Neutrophil (primary cell): ENCODE data around the gene MMRN1.

Source experiments
- H3K27ac ChIP-seq: fragments of 200-600 bp; sonication (generic); 2 replicates; pipeline ENCODE4 v1.5.1; 2016; ENCODE audit warnings: mild to moderate bottlenecking, moderate library complexity
- H3K27me3 ChIP-seq: fragments of 200-600 bp; sonication (generic); 2 replicates; pipeline ENCODE4 v1.6.0; 2016; ENCODE audit warnings: mild to moderate bottlenecking
- H3K36me3 ChIP-seq: fragments of 200-600 bp; sonication (generic); 2 replicates; pipeline ENCODE4 v1.5.1; 2017
- H3K4me1 ChIP-seq, 2 experiments: fragments of 200-600 bp in 1 of 2; sonication (generic) in 1 of 2; 1 replicate in 1 of 2; 2 replicates in 1 of 2; pipeline versions ENCODE4 v1.5.1 to v1.6.1; 2013 to 2016; ENCODE audit warnings: low read depth in 1 of 2, low read length in 1 of 2, mild to moderate bottlenecking in 1 of 2, moderate library complexity in 1 of 2; ENCODE audit not compliant: control insufficient read depth in 1 of 2, insufficient read depth in 1 of 2
- H3K4me3 ChIP-seq, 2 experiments: fragments of 200-600 bp in 1 of 2; sonication (generic) in 1 of 2; 1 replicate in 1 of 2; 2 replicates in 1 of 2; pipeline ENCODE4 v1.5.1; 2013 to 2016; ENCODE audit warnings: low read depth in 1 of 2, low read length in 1 of 2, mild to moderate bottlenecking in 1 of 2, moderate library complexity in 1 of 2
- H3K9me3 ChIP-seq: fragments of 200-600 bp; sonication (generic); 2 replicates; pipeline ENCODE4 v1.5.1; 2016
- TF ChIP-seq, protein P1 (sequence below): fragments of 200-600 bp; sonication (generic); IDR thresholded peaks from 2 replicates; pipeline ENCODE4 v1.5.1; 2016; ENCODE audit warnings: antibody characterized with exemption

The MMRN1 gene

DNA sequence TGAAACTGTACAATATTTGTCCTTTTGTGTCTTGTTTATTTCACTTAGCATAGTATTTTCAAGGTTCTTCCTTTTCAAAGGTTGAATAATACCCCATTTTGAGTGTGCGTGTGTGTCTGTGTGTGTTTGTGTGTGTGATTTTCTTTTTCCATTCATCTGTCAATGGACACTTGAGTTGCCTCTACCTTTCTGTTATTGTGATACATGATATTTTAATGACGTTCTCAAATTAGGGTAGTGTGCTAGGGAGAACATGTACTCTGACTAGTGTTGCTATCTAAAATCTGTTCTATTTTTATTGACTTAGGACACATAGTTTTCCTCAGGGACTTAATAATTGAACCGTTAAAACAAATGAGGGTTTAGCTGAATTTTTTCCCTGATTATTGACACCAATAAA, 9.9 kb downstream of the MMRN1 start:
- Histone ChIP-seq H3K4me3 (no peak overlapping the region), H3K27me3 (no peaks in the 10 kb centered on the region), H3K27ac (no peak overlapping the region), H3K9me3 (no peaks in the 10 kb centered on the region), H3K36me3 (no peaks in the 10 kb centered on the region), H3K4me1 (no peaks in the 10 kb centered on the region)
- TF ChIP-seq, protein P1, sequence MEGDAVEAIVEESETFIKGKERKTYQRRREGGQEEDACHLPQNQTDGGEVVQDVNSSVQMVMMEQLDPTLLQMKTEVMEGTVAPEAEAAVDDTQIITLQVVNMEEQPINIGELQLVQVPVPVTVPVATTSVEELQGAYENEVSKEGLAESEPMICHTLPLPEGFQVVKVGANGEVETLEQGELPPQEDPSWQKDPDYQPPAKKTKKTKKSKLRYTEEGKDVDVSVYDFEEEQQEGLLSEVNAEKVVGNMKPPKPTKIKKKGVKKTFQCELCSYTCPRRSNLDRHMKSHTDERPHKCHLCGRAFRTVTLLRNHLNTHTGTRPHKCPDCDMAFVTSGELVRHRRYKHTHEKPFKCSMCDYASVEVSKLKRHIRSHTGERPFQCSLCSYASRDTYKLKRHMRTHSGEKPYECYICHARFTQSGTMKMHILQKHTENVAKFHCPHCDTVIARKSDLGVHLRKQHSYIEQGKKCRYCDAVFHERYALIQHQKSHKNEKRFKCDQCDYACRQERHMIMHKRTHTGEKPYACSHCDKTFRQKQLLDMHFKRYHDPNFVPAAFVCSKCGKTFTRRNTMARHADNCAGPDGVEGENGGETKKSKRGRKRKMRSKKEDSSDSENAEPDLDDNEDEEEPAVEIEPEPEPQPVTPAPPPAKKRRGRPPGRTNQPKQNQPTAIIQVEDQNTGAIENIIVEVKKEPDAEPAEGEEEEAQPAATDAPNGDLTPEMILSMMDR = no peak

DNA sequence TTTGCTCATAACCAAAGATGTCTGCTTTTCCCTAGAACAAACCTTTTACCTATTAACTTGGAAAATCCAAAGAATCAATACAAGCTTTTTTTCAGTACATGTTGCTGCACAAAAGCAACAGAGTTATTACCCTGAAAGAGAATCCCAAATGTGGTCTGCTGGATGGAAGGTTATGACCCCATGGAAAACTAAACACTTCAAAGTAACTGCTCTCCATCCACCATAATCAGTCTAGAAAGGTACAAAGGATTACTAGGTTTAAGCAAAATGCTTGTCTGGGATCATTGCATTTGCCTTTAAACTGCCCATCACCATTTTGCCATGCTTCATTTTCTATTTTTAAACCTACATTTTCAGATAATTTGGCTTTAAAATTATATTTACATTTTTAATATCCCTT, 11.7 kb downstream of the MMRN1 start:
- TF ChIP-seq, protein P1 = no peak
- H3K4me3 ChIP-seq = no peak overlapping the region
- no peaks in the 10 kb centered on the region for H3K27me3 ChIP-seq
- H3K36me3 ChIP-seq = no peaks in the 10 kb centered on the region
- H3K4me1 ChIP-seq = no peaks in the 10 kb centered on the region
- no peak overlapping the region for H3K27ac ChIP-seq
- H3K9me3 ChIP-seq = no peaks in the 10 kb centered on the region

DNA sequence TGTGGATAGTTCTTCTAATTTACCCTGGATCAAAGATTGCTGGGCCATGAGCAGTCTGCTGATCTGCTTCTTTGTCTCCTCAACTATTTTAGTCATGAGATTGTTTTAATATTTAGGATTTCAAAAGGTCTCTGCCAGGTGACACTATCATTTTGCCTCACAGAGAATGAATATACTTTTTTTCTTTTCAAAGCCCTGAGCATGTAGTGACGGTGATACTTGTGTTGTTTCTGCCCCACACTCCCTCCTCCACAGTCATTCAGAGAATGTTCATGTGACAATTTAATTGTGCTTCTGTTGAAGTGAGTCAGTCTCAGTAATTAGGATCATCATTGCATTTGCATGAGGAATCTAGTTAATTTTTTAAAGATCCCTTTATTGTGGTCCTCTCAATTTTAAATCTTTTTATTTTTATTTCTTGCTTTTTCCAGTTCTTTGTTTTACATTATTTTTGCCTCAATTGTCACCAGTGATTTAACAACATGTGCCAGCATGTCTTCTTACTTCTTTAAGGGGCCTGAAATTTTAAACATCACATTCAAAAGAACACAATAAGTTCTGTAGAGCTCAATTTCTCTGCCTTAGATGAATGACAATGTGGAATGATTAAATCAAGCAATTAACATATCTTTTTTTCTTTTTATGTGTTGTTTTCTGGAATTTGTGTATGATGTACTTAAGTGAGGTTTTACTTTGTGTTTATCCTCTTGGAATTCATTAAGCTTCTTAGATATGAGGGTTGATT, 12.3 kb downstream of the MMRN1 start:
- no peaks in the 10 kb centered on the region for H3K27me3 ChIP-seq
- H3K4me1 ChIP-seq = no peaks in the 10 kb centered on the region
- no peak overlapping the region for H3K4me3 ChIP-seq
- no peak overlapping the region for H3K27ac ChIP-seq
- TF ChIP-seq, protein P1 = no peak
- H3K9me3 ChIP-seq = no peaks in the 10 kb centered on the region
- H3K36me3 ChIP-seq = no peaks in the 10 kb centered on the region

DNA sequence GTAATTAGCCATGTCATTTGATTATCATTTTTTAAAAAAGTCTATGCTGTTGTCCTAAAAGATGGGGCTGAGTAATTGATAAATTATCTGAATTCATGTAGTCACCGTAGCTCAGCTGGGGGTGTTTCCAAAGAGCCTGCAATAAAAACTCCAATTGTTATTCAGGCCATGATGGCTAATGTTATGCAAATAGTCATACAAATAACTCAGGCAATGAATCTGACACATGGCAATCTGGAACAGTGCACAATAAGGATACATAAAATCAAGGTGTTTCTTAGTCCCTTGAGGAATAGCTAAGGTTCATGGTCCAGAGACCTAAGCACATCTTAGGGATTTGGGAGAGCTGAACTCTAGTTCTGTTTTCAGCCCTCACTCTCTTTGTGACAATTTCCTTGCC, 15.2 kb downstream of the MMRN1 start:
- Histone ChIP-seq H3K27ac (no peak overlapping the region), H3K4me3 (no peak overlapping the region), H3K9me3 (no peaks in the 10 kb centered on the region), H3K27me3 (no peaks in the 10 kb centered on the region), H3K4me1 (no peaks in the 10 kb centered on the region), H3K36me3 (no peaks in the 10 kb centered on the region)
- TF ChIP-seq, protein P1 = no peak

DNA sequence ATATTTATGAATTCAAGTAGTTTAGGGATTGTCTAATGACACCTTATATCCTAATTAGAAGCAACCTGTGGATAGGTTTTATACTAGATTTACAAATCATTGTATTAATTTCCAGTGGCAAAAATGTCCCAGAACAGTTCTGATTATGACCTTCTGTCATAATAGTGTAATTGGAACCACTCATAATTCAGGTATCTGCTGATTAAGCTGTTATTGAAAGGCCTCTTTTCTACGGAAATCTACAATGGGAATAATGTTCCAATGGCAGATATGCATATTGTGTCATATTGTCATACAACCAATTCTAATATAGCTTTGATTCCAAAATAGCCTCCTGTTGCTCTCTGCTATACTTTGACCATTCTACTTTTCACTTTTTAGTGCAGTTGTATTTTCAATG, 19.0 kb downstream of the MMRN1 start:
- Histone ChIP-seq H3K27me3 (no peaks in the 10 kb centered on the region), H3K9me3 (no peaks in the 10 kb centered on the region), H3K27ac (no peak overlapping the region), H3K4me3 (no peak overlapping the region), H3K36me3 (no peaks in the 10 kb centered on the region), H3K4me1 (no peaks in the 10 kb centered on the region)
- TF ChIP-seq, protein P1 = no peak
